BLaER1 (cell line): ENCODE measurements around the gene P3H2.
"Not testable (repeated sequence)": the region's sequence is repeated elsewhere in the genome, so short reads cannot be mapped to it uniquely, and the experiment has no call there.

Source experiments
- H3K27ac ChIP-seq: shearing (Covaris generic); formaldehyde crosslinking; 2 replicates; pipeline ENCODE4 v1.8.1; 2022
- H3K27me3 ChIP-seq: shearing (Covaris generic); formaldehyde crosslinking; 2 replicates; pipeline ENCODE4 v1.8.1; 2022
- H3K36me3 ChIP-seq: shearing (Covaris generic); formaldehyde crosslinking; 2 replicates; pipeline ENCODE4 v1.8.1; 2022
- H3K4me1 ChIP-seq: shearing (Covaris generic); formaldehyde crosslinking; 2 replicates; pipeline ENCODE4 v1.8.1; 2022
- H3K4me2 ChIP-seq: shearing (Covaris generic); formaldehyde crosslinking; 2 replicates; pipeline ENCODE4 v1.8.1; 2022
- H3K4me3 ChIP-seq: shearing (Covaris generic); formaldehyde crosslinking; 2 replicates; pipeline ENCODE4 v1.8.1; 2022
- H3K9ac ChIP-seq: shearing (Covaris generic); formaldehyde crosslinking; 2 replicates; pipeline ENCODE4 v1.8.1; 2022
- H3K9me3 ChIP-seq: shearing (Covaris generic); formaldehyde crosslinking; 2 replicates; pipeline ENCODE4 v1.8.1; 2022
- H4K20me1 ChIP-seq: shearing (Covaris generic); formaldehyde crosslinking; 2 replicates; pipeline ENCODE4 v1.8.1; 2022
- Cebpa-rat ChIP-seq: shearing (Covaris generic); IDR thresholded peaks from 2 replicates; pipeline ENCODE4 v1.8.1; 2022

The P3H2 gene

GRCh38 chr3:190120269-190121060, at the start of gene P3H2:
P3H2 (minus strand) TSS chr3:190120897; CDS start chr3:190120731, 166 bp downstream.
- H3K9me3 ChIP-seq = peaks cover 17% of the 10 kb centered on the region
- H3K9ac ChIP-seq = no peak within 1 kb of the TSS
- H4K20me1 ChIP-seq = no peaks in the 10 kb centered on the region
- H3K4me1 ChIP-seq = no peaks in the 10 kb centered on the region
- no peaks in the 10 kb centered on the region for H3K27me3 ChIP-seq
- no peaks in the 10 kb centered on the region for H3K36me3 ChIP-seq
- H3K27ac ChIP-seq = no peak within 1 kb of the TSS
- H3K4me2 ChIP-seq = no peak within 1 kb of the TSS
- H3K4me3 ChIP-seq = no peak within 1 kb of the TSS
- no peak for TF ChIP-seq Cebpa-rat

DNA sequence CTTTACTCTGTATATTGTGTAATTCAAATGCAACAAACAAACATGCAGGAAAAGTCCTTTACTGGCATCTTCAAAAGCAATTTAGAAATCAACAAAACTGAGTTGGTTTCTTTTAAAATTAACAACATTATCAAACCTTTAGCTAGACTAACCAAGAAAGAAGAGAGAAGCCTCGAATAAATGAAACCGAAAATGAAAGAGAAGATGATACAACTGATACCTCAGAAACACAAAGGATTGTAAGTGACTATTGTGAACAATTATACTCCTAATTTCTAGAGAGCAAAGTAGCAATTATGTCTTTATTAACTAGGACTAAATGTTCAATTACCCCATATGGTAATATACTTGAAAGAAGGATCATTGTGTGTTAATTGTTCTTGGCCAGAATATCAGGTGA, 49.2 kb upstream of the P3H2 start:
- H3K9ac ChIP-seq = no peak overlapping the region
- H3K4me2 ChIP-seq = no peak overlapping the region
- H3K36me3 ChIP-seq = no peaks in the 10 kb centered on the region
- no peak for TF ChIP-seq Cebpa-rat
- no peak overlapping the region for H3K4me3 ChIP-seq
- H3K4me1 ChIP-seq = no peaks in the 10 kb centered on the region
- H3K27me3 ChIP-seq = no peaks in the 10 kb centered on the region
- H3K27ac ChIP-seq = no peak overlapping the region
- no peaks in the 10 kb centered on the region for H4K20me1 ChIP-seq
- no peaks in the 10 kb centered on the region for H3K9me3 ChIP-seq

- Histone ChIP-seq H3K4me3 (no peak overlapping the region), H3K27ac (no peak overlapping the region), H3K4me1 (no peaks in the 10 kb centered on the region), H3K36me3 (no peaks in the 10 kb centered on the region), H3K9me3 (no peaks in the 10 kb centered on the region), H3K9ac (no peak overlapping the region), H3K27me3 (no peaks in the 10 kb centered on the region), H4K20me1 (no peaks in the 10 kb centered on the region), H3K4me2 (no peak overlapping the region)
- TF ChIP-seq Cebpa-rat = no peak
Observed at GRCh38 chr3:190169243-190169642, 48.5 kb upstream of the P3H2 start.

GRCh38 chr3:190167936-190168680, 47.4 kb upstream of the P3H2 start:
- Histone ChIP-seq H3K4me2 (no peak overlapping the region), H3K36me3 (no peaks in the 10 kb centered on the region), H3K27ac (no peak overlapping the region), H3K4me1 (no peaks in the 10 kb centered on the region), H3K9me3 (no peaks in the 10 kb centered on the region), H3K9ac (no peak overlapping the region), H3K4me3 (no peak overlapping the region), H4K20me1 (no peaks in the 10 kb centered on the region), H3K27me3 (no peaks in the 10 kb centered on the region)
- no peak for TF ChIP-seq Cebpa-rat

DNA sequence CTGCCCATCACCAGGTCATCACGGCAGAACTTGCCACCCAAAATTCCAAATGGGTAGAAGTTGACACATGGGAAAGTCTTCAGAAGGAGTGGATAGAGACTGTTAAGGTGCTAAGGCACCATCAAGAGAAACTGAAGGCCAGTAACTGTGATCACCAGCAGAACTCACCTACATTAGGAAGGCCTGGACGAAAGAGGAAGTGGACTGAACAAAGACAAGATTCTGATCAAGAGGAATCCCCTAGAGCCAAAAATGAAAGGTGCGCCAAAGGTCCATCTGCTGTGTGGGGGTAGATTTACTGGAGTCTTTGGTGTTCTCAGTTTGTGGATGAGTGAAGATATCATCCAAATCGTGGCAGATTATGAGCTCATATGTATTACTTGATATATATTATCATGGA, 46.3 kb upstream of the P3H2 start:
- TF ChIP-seq Cebpa-rat = no peak
- Histone ChIP-seq H3K36me3 (no peaks in the 10 kb centered on the region), H3K27me3 (no peaks in the 10 kb centered on the region)

DNA sequence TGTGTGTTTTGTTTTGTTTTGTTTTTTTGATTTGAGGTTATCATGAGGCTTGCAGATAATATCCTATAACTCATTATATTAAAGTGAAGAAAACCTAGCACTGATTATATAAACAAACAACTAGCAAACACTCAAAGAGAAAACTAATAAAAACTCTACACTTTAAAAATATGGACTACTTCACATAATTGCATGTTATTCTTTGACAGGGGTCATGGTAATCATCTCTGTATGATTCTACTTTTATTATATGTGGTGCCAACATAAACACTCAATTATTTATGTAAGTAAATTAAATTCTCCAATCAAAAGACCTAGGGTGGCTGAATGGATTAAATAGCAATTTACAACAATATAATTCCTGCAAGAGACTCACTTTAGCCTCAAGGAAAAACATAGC, 44.6 kb upstream of the P3H2 start:
- Histone ChIP-seq H3K9ac (no peak overlapping the region), H3K4me3 (no peak overlapping the region), H3K9me3 (peaks cover 9% of the 10 kb centered on the region; the same call in 1 of the 2 replicates), H3K36me3 (no peaks in the 10 kb centered on the region), H3K27me3 (no peaks in the 10 kb centered on the region), H3K4me1 (no peaks in the 10 kb centered on the region), H3K27ac (no peak overlapping the region), H3K4me2 (no peak overlapping the region), H4K20me1 (no peaks in the 10 kb centered on the region)
- no peak for TF ChIP-seq Cebpa-rat

More for the DNA sequence above, 46.3 kb upstream of the P3H2 start:
- no peak overlapping the region for H3K4me2 ChIP-seq
- no peak overlapping the region for H3K4me3 ChIP-seq
- no peaks in the 10 kb centered on the region for H3K4me1 ChIP-seq
- H3K9ac ChIP-seq = no peak overlapping the region
- H3K9me3 ChIP-seq = peaks cover 9% of the 10 kb centered on the region; the same call in 1 of the 2 replicates
- H4K20me1 ChIP-seq = no peaks in the 10 kb centered on the region
- H3K27ac ChIP-seq = no peak overlapping the region

GRCh38 chr3:190162013-190162412, 41.3 kb upstream of the P3H2 start:
- H3K4me3 ChIP-seq, H3K9ac ChIP-seq, H3K36me3 ChIP-seq, H4K20me1 ChIP-seq, H3K27me3 ChIP-seq, H3K4me2 ChIP-seq, H3K4me1 ChIP-seq, H3K27ac ChIP-seq, H3K9me3 ChIP-seq: not testable (repeated sequence)

DNA sequence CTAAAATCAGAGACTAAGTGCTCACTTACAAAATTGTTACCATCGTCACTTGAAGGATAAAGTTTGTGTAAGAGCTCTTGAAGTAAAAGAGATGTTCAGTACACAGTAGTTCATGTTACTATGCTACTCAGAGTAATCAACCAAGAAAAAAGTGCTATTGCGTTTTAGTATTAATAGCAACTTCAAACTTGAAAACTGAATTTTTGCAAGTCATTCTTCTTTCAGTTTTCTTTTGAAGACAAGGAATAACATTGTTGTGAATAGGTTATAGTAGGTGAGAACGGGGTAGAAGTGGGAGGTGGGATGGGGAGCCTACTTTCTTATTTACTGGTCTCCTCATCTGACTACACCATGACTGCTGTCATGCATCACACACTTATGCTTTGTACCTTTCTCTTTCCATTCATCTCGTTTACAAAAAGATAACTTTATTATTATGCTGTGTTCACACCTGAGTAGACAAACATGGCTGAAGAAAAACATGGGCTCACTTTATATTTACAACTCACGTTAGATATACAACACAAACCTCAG, 39.3 kb upstream of the P3H2 start:
- Histone ChIP-seq H3K27me3 (no peaks in the 10 kb centered on the region), H3K4me2 (no peak overlapping the region), H3K4me1 (no peaks in the 10 kb centered on the region), H4K20me1 (no peaks in the 10 kb centered on the region), H3K27ac (no peak overlapping the region), H3K4me3 (no peak overlapping the region), H3K36me3 (no peaks in the 10 kb centered on the region), H3K9me3 (peaks cover 9% of the 10 kb centered on the region; the same call in 1 of the 2 replicates), H3K9ac (no peak overlapping the region)
- no peak for TF ChIP-seq Cebpa-rat

GRCh38 chr3:190158261-190158660, 37.6 kb upstream of the P3H2 start:
- Histone ChIP-seq H3K9ac (no peak overlapping the region), H3K9me3 (peaks cover 9% of the 10 kb centered on the region; the same call in 1 of the 2 replicates), H4K20me1 (no peaks in the 10 kb centered on the region), H3K27ac (no peak overlapping the region), H3K4me2 (no peak overlapping the region), H3K4me3 (no peak overlapping the region), H3K4me1 (no peaks in the 10 kb centered on the region), H3K27me3 (no peaks in the 10 kb centered on the region), H3K36me3 (no peaks in the 10 kb centered on the region)
- no peak for TF ChIP-seq Cebpa-rat

GRCh38 chr3:190155752-190156151, 35.1 kb upstream of the P3H2 start:
- Histone ChIP-seq H3K9me3 (no peaks in the 10 kb centered on the region), H3K4me1 (no peaks in the 10 kb centered on the region), H3K27me3 (no peaks in the 10 kb centered on the region), H3K4me2 (no peak overlapping the region), H3K27ac (no peak overlapping the region), H3K36me3 (no peaks in the 10 kb centered on the region), H3K9ac (no peak overlapping the region), H4K20me1 (no peaks in the 10 kb centered on the region), H3K4me3 (no peak overlapping the region)
- TF ChIP-seq Cebpa-rat = no peak
